HepG2 (cell line): ENCODE data around the gene LRRC4C. TPM values are rescaled to one million over a fixed set of nuclear protein-coding genes. Genes with fewer than 3 reads are reported as not detected.

Experiments used
- ATAC-seq: fragments of 200-7000 bp; cut with Tn5 transposase; 3 replicates; pipeline ENCODE4 v1.9.1; 2020; ENCODE audit warnings: mild to moderate bottlenecking, moderate library complexity
- BruUV-seq: library from RNA; stranded (reverse); fragments of 400-500 nt; replicated peaks from 2 replicates; lab custom pipeline; 2021; lab: Mats Ljungman, UMichigan
- CTCF ChIA-PET: fragments of 300-600 bp; formaldehyde crosslinking; extraction: SDS; loops from one replicate; lab custom pipeline; 2021; ENCODE audit warnings: low total read pairs, inconsistent platforms, low intra/inter-chr PET ratio; lab: Yijun Ruan, JAX
- POLR2A ChIA-PET: fragments of 350-600 bp; sonication (Branson Sonifier 250); formaldehyde crosslinking; loops from one replicate; lab custom pipeline; 2020; ENCODE audit warnings: antibody characterized with exemption, inconsistent platforms; lab: Yijun Ruan, JAX
- DNase-seq: peaks from one replicate; pipeline ENCODE4 v3.0.0-alpha.2; 2015; ENCODE audit warnings: low spot score
- FAIRE-seq: peaks from 3 replicates; lab custom pipeline; 2011; peaks lifted over from hg19 to GRCh38; lab: Jason Lieb, UNC
- H2AFZ ChIP-seq: one replicate; pipeline ENCODE4 v1.6.1; 2011; ENCODE audit warnings: low read length, inconsistent platforms
- H3K27ac ChIP-seq: fragments of 300-600 bp; 3 replicates; pipeline ENCODE4 v1.8.0; 2011; ENCODE audit warnings: mixed run types, mild to moderate bottlenecking, mixed read lengths, low read length, inconsistent platforms; ENCODE audit not compliant: insufficient read depth; ENCODE audit errors: extremely low read length
- H3K27me3 ChIP-seq, 2 experiments: fragments of 200-600 bp in 1 of 2; 2 replicates in 1 of 2; 3 replicates in 1 of 2; pipeline versions ENCODE4 v1.6.0 to v1.8.0; 2011; ENCODE audit warnings: low read length in 2 of 2, mild to moderate bottlenecking in 2 of 2, moderate library complexity in 2 of 2, inconsistent platforms in 1 of 2; ENCODE audit not compliant: insufficient read depth in 2 of 2, control insufficient read depth in 1 of 2
- H3K36me3 ChIP-seq, 2 experiments: fragments of 200-600 bp in 1 of 2; replicated peaks in 1 of 2; 2 replicates in 1 of 2; 3 replicates in 1 of 2; pipeline versions ENCODE4 v1.5.1 to v1.8.0; 2011; ENCODE audit warnings: low read length in 2 of 2, inconsistent platforms in 1 of 2; ENCODE audit not compliant: insufficient read depth in 2 of 2, control insufficient read depth in 1 of 2
- H3K4me1 ChIP-seq: 2 replicates; pipeline ENCODE4 v1.5.1; 2012; ENCODE audit warnings: low read length, inconsistent platforms; ENCODE audit not compliant: insufficient read depth
- H3K4me2 ChIP-seq: 2 replicates; pipeline ENCODE4 v1.6.0; 2011; ENCODE audit warnings: low read depth, low read length, inconsistent platforms
- H3K4me3 ChIP-seq, 3 experiments: fragments of 200-600 bp in 1 of 3; sonication (generic), shearing (Covaris generic) in 1 of 3; replicated peaks in 1 of 3; 2 replicates each; pipeline ENCODE4 v1.5.1; 2011 to 2016; ENCODE audit warnings: low read length in 3 of 3, inconsistent platforms in 2 of 3, low read depth in 2 of 3, mild to moderate bottlenecking in 2 of 3, control low read depth in 1 of 3, mixed read lengths in 1 of 3; ENCODE audit not compliant: insufficient read depth in 1 of 3
- H3K79me2 ChIP-seq: one replicate; pipeline ENCODE4 v1.6.1; 2011; ENCODE audit warnings: low read length, inconsistent platforms; ENCODE audit not compliant: insufficient read depth
- H3K9ac ChIP-seq: 2 replicates; pipeline ENCODE4 v1.6.0; 2011; ENCODE audit warnings: mild to moderate bottlenecking, low read depth, low read length, inconsistent platforms; ENCODE audit not compliant: insufficient read depth
- H3K9me3 ChIP-seq: 2 replicates; pipeline ENCODE4 v1.5.1; 2012; ENCODE audit warnings: mild to moderate bottlenecking, low read length
- H4K20me1 ChIP-seq: 2 replicates; pipeline ENCODE4 v1.6.0; 2011; ENCODE audit warnings: inconsistent platforms, mild to moderate bottlenecking, low read length, moderate library complexity; ENCODE audit not compliant: insufficient read depth
- HOXD1 ChIP-seq: sonication (generic); formaldehyde crosslinking; IDR thresholded peaks from 2 replicates; pipeline ENCODE4 v1.5.0; 2020; ENCODE audit warnings: missing genetic modification reagents
- NFE2 ChIP-seq: sonication (generic); formaldehyde crosslinking; IDR thresholded peaks from 2 replicates; pipeline ENCODE4 v1.4.0; 2020; ENCODE audit warnings: missing genetic modification reagents
- NFIB ChIP-seq: sonication (generic); formaldehyde crosslinking; IDR thresholded peaks from 2 replicates; pipeline ENCODE4 v1.9.0; 2021; ENCODE audit warnings: missing genetic modification reagents, mild to moderate bottlenecking, borderline replicate concordance
- NR2F1 ChIP-seq, 2 experiments: fragments of 450-650 bp in 1 of 2; formaldehyde crosslinking in 1 of 2; IDR thresholded peaks; 2 replicates each; pipeline versions ENCODE4 v1.5.0 to v1.6.1; 2016 to 2020; ENCODE audit warnings: mild to moderate bottlenecking in 1 of 2, missing compliant biosample characterization in 1 of 2, missing genetic modification reagents in 1 of 2, moderate library complexity in 1 of 2
- PRPF4 ChIP-seq: fragments of 200-400 bp; formaldehyde crosslinking; IDR thresholded peaks from 2 replicates; pipeline ENCODE4 v1.6.1; 2016; ENCODE audit warnings: low read length, low read depth; ENCODE audit not compliant: poor library complexity, severe bottlenecking
- SNAI1 ChIP-seq: sonication (generic); formaldehyde crosslinking; IDR thresholded peaks from 2 replicates; pipeline ENCODE4 v1.5.0; 2020; ENCODE audit warnings: mild to moderate bottlenecking, missing genetic modification reagents, borderline replicate concordance
- SNAPC4 ChIP-seq: sonication (generic); formaldehyde crosslinking; IDR thresholded peaks from 2 replicates; pipeline ENCODE4 v1.4.0; 2020; ENCODE audit warnings: mild to moderate bottlenecking, missing genetic modification reagents
- YEATS4 ChIP-seq: sonication (generic); formaldehyde crosslinking; IDR thresholded peaks from 2 replicates; pipeline ENCODE4 v1.4.0; 2020; ENCODE audit warnings: missing genetic modification reagents, borderline replicate concordance
- ZBTB8A ChIP-seq: sonication (generic); formaldehyde crosslinking; IDR thresholded peaks from 2 replicates; pipeline ENCODE4 v1.4.0; 2020; ENCODE audit warnings: mild to moderate bottlenecking, low read depth, missing genetic modification reagents, borderline replicate concordance
- ZMYM3 ChIP-seq: sonication (generic); formaldehyde crosslinking; IDR thresholded peaks from 2 replicates; pipeline ENCODE4 v1.5.1; 2020; ENCODE audit warnings: mild to moderate bottlenecking, missing genetic modification reagents
- ZNF282 ChIP-seq: fragments of 450-650 bp; IDR thresholded peaks from 2 replicates; pipeline ENCODE4 v1.6.1; 2018; ENCODE audit not compliant: partially characterized antibody
- ZNF660 ChIP-seq: sonication (generic); formaldehyde crosslinking; IDR thresholded peaks from 2 replicates; pipeline ENCODE4 v1.5.1; 2020; ENCODE audit warnings: mild to moderate bottlenecking, low read depth, missing genetic modification reagents, borderline replicate concordance
- ZSCAN20 ChIP-seq: sonication (generic); formaldehyde crosslinking; IDR thresholded peaks from 2 replicates; pipeline ENCODE4 v1.4.0; 2020; ENCODE audit warnings: missing genetic modification reagents, mild to moderate bottlenecking, borderline replicate concordance
- WGBS: methylation state at CpG from one replicate; pipeline ENCODE4 v1.1.6; 2017; ENCODE audit warnings: low lambda C conversion rate; 5-methylcytosine and 5-hydroxymethylcytosine counted together
- in situ Hi-C: cut with HindIII; loops from 2 replicates; pipeline ENCODE4 v1.10.0; 2017; ENCODE audit warnings: low pct_unique_long_range_greater_than_20kb; ENCODE audit not compliant: extremely low pct_ligation_motif_present
- intact Hi-C: fragments of 100-400 bp; cut with micrococcal nuclease; formaldehyde crosslinking; loops from one replicate; pipeline ENCODE4 v1.10.0; 2022; ENCODE audit not compliant: unreplicated experiment
- polyA plus RNA-seq, 8 experiments: library from polyadenylated mRNA; depleted of rRNA in 3 of 8; stranded (reverse) in 7 of 8; unstranded in 1 of 8; fragments of >200 nt; fragmentation: Illumina TruSeq in 4 of 8; extraction: Trizol in 4 of 8; gene quantifications; 2 replicates each; pipeline versions ENCODE4 v1.2.1 to v1.2.3, GENCODE V29; 2011 to 2016; ENCODE audit warnings: low read depth in 4 of 8, missing spikeins in 1 of 8, mixed read lengths in 1 of 8; ENCODE audit not compliant: insufficient read depth in 1 of 8
- total RNA-seq, 5 experiments: library from RNA; depleted of rRNA; stranded (reverse); fragments of >200 nt; fragmentation: Illumina TruSeq; extraction: Trizol; gene quantifications; 2 replicates each; pipeline ENCODE4 v1.2.3, GENCODE V29; 2016; ENCODE audit warnings: low read depth in 1 of 5
- TF ChIP-seq, protein P1 (sequence below): sonication (generic); formaldehyde crosslinking; IDR thresholded peaks from 2 replicates; pipeline ENCODE4 v1.8.1; 2023; ENCODE audit warnings: mild to moderate bottlenecking, missing genetic modification reagents, borderline replicate concordance

The LRRC4C gene
- total and polyA plus RNA-seq, 2 of the 13 experiments (the other 11 are each of a cell fraction or from before 2014, with no cell fraction given) = not detected

DNA sequence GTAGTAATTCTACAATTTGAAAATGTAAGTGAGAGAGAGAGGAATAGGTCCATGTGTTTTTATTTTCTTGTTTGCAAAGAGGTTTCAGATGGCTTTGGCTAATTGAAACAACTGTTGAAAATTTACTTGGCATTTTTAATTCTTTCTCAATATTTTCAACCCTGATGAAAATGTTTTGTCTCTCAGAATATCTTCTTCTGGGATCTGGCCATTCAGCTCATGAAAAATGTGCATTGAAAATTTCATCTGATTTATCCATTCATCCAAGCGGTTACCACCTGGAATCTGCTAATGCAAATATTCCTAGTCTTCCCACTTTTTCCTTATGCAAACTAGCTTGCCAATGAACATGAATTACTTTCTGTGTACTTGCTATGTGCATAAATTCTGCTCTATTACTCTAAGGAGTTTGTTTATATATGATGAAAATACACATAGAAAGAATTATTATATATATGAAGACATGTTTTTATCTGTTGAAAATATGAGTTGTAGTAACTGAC lies 621.2 kb downstream of the LRRC4C start:
- whole genome bisulfite sequencing = 64% methylated on average over 1 of the region's 1 CpG
- Histone ChIP-seq H3K4me3 (no peak overlapping the region), H3K27me3 (no peaks in the 10 kb centered on the region; a peak in 1 of 5 replicates), H4K20me1 (no peaks in the 10 kb centered on the region)
- POLR2A ChIA-PET = no interaction called here
- no peak for ATAC-seq
- TF ChIP-seq ZNF282 (no peak), NFIB (CRISPR knock-in tag) (no peak), ZBTB8A (CRISPR knock-in tag) (no peak), ZNF660 (CRISPR knock-in tag) (no peak), YEATS4 (CRISPR knock-in tag) (no peak), ZSCAN20 (CRISPR knock-in tag) (no peak), PRPF4 (no peak)
- TF ChIP-seq, all 625 proteins: peak for 0
- CTCF ChIA-PET = no interaction called here
- no peak overlapping the region for H3K27ac ChIP-seq
- no peak overlapping the region for H3K9ac ChIP-seq
- BruUV-seq = no TSS peak
- no peak for DNase-seq
- no peak overlapping the region for H3K4me2 ChIP-seq
- H3K4me1 ChIP-seq = no peaks in the 10 kb centered on the region
- in situ Hi-C loops (no loop called here), intact Hi-C loops (no loop called here)
- H3K36me3 ChIP-seq = no peaks in the 10 kb centered on the region
- no peaks in the 10 kb centered on the region for H3K79me2 ChIP-seq
- H2AFZ ChIP-seq = no peak overlapping the region
- FAIRE-seq = no peak
- no peaks in the 10 kb centered on the region; the same call in 1 of the 2 replicates for H3K9me3 ChIP-seq

DNA sequence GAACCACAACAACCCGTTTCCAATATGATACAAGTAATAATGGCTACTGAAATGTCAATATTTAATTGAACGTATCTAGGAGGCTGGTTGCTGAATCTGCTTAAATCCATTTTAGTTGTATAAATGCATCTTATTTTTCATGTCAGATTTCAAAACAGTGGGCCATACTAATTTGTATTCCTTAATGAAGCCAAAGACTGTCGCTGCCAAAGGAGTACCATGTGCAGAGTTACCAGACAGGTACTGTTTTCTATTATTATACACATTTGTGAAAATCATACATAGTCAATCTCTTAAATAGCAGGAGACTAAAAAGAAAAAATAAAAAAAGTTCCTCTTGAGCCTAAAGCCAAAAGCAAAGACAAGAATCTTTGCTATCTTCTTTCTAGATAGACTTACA lies 632.3 kb downstream of the LRRC4C start:
- intact Hi-C loops (no loop called here), in situ Hi-C loops (no loop called here)
- no peak for FAIRE-seq
- 20% methylated on average over 3 of the region's 3 CpGs for WGBS
- DNase-seq = no peak
- ChIA-PET POLR2A (no interaction called here), CTCF (no interaction called here)
- no peaks in the 10 kb centered on the region for H3K36me3 ChIP-seq
- H3K9me3 ChIP-seq = peaks cover 12% of the 10 kb centered on the region
- ATAC-seq = no peak
- H4K20me1 ChIP-seq = no peaks in the 10 kb centered on the region
- H2AFZ ChIP-seq = no peak overlapping the region
- no peak overlapping the region for H3K4me2 ChIP-seq
- BruUV-seq = no TSS peak
- no peak overlapping the region for H3K9ac ChIP-seq
- no peaks in the 10 kb centered on the region for H3K79me2 ChIP-seq
- H3K4me3 ChIP-seq = no peak overlapping the region
- H3K4me1 ChIP-seq = no peaks in the 10 kb centered on the region
- H3K27me3 ChIP-seq = no peaks in the 10 kb centered on the region
- H3K27ac ChIP-seq = no peak overlapping the region
- TF ChIP-seq HOXD1 (no peak), SNAI1 (no peak), NFE2 (CRISPR knock-in tag) (no peak), SNAPC4 (CRISPR knock-in tag) (no peak), ZMYM3 (CRISPR knock-in tag) (no peak), NR2F1 (CRISPR knock-in tag; IDR thresholded peaks at IDR 0.05) (no peak)
- TF ChIP-seq, protein P1, sequence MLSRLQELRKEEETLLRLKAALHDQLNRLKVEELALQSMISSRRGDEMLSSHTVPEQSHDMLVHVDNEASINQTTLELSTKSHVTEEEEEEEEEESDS (CRISPR knock-in tag) = no peak
